ENCODE data around the gene TGM4. TPM values are rescaled to one million over a fixed set of nuclear protein-coding genes. Genes with fewer than 3 reads are reported as not detected.
A peak's percentile ranks its signal among the peaks of the same experiment; 100 is the strongest.

TGM4 gene
- total RNA-seq, 1 experiment from 2014 or later, result 0.61 TPM

DNA sequence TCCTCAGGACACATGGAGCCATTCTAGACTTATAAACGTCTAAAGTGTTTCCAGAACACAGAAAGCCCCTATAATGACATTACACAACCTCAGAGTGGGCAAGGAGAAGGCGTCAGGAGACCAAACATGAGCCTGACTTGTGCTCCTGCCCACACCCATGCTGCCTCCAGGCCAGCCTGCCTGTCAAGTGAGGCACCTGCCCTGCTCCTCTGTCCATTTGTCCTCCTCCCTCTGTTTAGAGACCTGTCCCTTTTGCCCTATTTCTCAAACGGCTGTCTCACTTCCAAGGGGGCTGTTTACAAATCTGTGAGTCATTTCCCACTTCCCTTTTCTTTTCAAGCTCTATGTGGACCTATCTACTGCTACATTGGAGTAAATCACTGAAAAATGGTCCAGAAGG is 80.6 kb downstream of the TGM4 start:
- H3K9me2 ChIP-seq (ENCODE audit: insufficient read depth), result no peaks in the 10 kb centered on the region
- ChIA-PET CTCF (no interaction called here), POLR2A (ENCODE audit: unreplicated experiment) (no interaction called here)
- TF ChIP-seq, protein P1, sequence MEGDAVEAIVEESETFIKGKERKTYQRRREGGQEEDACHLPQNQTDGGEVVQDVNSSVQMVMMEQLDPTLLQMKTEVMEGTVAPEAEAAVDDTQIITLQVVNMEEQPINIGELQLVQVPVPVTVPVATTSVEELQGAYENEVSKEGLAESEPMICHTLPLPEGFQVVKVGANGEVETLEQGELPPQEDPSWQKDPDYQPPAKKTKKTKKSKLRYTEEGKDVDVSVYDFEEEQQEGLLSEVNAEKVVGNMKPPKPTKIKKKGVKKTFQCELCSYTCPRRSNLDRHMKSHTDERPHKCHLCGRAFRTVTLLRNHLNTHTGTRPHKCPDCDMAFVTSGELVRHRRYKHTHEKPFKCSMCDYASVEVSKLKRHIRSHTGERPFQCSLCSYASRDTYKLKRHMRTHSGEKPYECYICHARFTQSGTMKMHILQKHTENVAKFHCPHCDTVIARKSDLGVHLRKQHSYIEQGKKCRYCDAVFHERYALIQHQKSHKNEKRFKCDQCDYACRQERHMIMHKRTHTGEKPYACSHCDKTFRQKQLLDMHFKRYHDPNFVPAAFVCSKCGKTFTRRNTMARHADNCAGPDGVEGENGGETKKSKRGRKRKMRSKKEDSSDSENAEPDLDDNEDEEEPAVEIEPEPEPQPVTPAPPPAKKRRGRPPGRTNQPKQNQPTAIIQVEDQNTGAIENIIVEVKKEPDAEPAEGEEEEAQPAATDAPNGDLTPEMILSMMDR (conservative IDR thresholded peaks at IDR 0.05), result no peak
- no peak for TF ChIP-seq EZH2 (IDR thresholded peaks at IDR 0.05; ENCODE audit: low read depth)
- H4K20me1 ChIP-seq (ENCODE audit: insufficient read depth), result 0 out of 2 replicates have a peak, but pooled peaks cover 4% of the 10 kb centered on the region
- H3K4me3 ChIP-seq, result no peak overlapping the region
- peak overlapping the region; percentile 37 for H3K4me2 ChIP-seq
- peak; percentile 61 to 89 for DNase-seq
- intact Hi-C loops (cut with micrococcal nuclease; ENCODE audit: unreplicated experiment), result no loop called here
- H3K27ac ChIP-seq, result peak overlapping the region; percentile 46
- BruUV-seq (replicated peaks), result no TSS peak
- H3K79me2 ChIP-seq (ENCODE audit: low read depth), result peaks cover 78% of the 10 kb centered on the region
- H3K36me3 ChIP-seq (ENCODE audit: low read depth), result peaks cover 13% of the 10 kb centered on the region
- peaks cover 41% of the 10 kb centered on the region for H3K4me1 ChIP-seq (replicated peaks; ENCODE audit: insufficient read depth)
- no peaks in the 10 kb centered on the region for H3K27me3 ChIP-seq (ENCODE audit: insufficient read depth, low read depth)
- peaks cover 20% of the 10 kb centered on the region for H3F3A ChIP-seq (ENCODE audit: insufficient read depth, low read depth)
- H3K9me3 ChIP-seq (ENCODE audit: insufficient read depth, low read depth), result no peaks in the 10 kb centered on the region
- H2AFZ ChIP-seq, result no peak overlapping the region

DNA sequence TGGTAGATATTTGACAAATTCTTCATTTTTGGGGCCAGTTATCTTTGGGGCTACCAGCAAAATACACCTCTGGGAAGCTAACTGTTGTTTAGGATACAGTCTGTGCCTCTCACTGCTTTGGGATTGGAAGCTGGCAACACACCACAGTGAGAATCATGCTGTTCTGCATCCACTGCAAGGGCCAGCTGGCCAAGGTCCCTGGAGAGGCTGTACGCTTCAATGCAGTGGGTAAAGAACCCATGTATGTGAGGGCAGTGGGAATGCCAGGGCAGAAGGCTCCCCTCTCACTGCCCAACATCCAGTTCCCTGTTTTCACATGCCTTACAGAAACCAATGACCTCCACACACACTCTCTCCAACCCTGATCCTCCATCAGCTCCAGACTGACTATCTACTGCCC is 81.5 kb downstream of the TGM4 start:
- H3K4me1 ChIP-seq (replicated peaks; ENCODE audit: insufficient read depth), result peaks cover 41% of the 10 kb centered on the region
- H3K27me3 ChIP-seq (ENCODE audit: insufficient read depth, low read depth), result no peaks in the 10 kb centered on the region
- peak overlapping the region; percentile 41 for H3K27ac ChIP-seq
- ChIA-PET POLR2A (ENCODE audit: unreplicated experiment) (no interaction called here), CTCF (no interaction called here)
- H3K4me3 ChIP-seq, result no peak overlapping the region
- 0 out of 2 replicates have a peak, but pooled peaks cover 4% of the 10 kb centered on the region for H4K20me1 ChIP-seq (ENCODE audit: insufficient read depth)
- BruUV-seq (replicated peaks), result no TSS peak
- intact Hi-C loops (cut with micrococcal nuclease; ENCODE audit: unreplicated experiment), result no loop called here
- H3F3A ChIP-seq (ENCODE audit: insufficient read depth, low read depth), result peaks cover 20% of the 10 kb centered on the region
- peaks cover 13% of the 10 kb centered on the region for H3K36me3 ChIP-seq (ENCODE audit: low read depth)
- peak overlapping the region; percentile 13; the same call in 1 of the 2 replicates for H3K4me2 ChIP-seq
- DNase-seq, result peak in 1 of 2 experiments; percentile 34
- no peak overlapping the region for H2AFZ ChIP-seq
- H3K79me2 ChIP-seq (ENCODE audit: low read depth), result peaks cover 82% of the 10 kb centered on the region
- no peak for TF ChIP-seq EZH2 (IDR thresholded peaks at IDR 0.05; ENCODE audit: low read depth)
- TF ChIP-seq, protein P1 (conservative IDR thresholded peaks at IDR 0.05), result no peak
- no peaks in the 10 kb centered on the region for H3K9me2 ChIP-seq (ENCODE audit: insufficient read depth)
- no peaks in the 10 kb centered on the region for H3K9me3 ChIP-seq (ENCODE audit: insufficient read depth, low read depth)

DNA sequence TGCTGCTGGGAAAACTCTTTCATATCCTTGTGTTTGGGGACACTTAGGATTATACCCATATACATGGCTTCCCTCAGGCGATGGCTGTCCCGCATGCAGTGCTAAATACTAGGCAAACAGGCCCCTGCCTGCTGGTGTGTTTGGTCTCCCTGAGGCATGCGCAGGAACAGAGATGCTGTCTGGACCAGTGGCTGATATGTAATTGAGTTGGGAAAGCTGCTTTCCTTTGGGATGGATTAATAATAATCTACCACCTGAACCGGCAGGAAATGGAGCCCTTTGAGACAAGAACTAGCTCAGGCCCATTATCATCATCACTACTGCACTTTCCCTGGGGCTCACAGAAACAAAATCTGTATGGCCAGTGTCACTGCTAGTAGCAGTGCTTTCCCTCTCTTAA is 83.6 kb downstream of the TGM4 start:
- ChIA-PET CTCF (no interaction called here), POLR2A (ENCODE audit: unreplicated experiment) (interaction anchor here (0.6 kb wide), 1 partner anchor 923 kb away, joined by 6 read pairs; no protein-coding TSS in a partner anchor)
- Histone ChIP-seq H3K4me2 (no peak overlapping the region), H3K36me3 (ENCODE audit: low read depth) (peaks cover 7% of the 10 kb centered on the region), H3F3A (ENCODE audit: insufficient read depth, low read depth) (peaks cover 27% of the 10 kb centered on the region), H3K27ac (no peak overlapping the region), H3K4me1 (replicated peaks; ENCODE audit: insufficient read depth) (peaks cover 54% of the 10 kb centered on the region), H2AFZ (no peak overlapping the region), H3K9me2 (ENCODE audit: insufficient read depth) (no peaks in the 10 kb centered on the region), H3K27me3 (ENCODE audit: insufficient read depth, low read depth) (no peaks in the 10 kb centered on the region), H3K9me3 (ENCODE audit: insufficient read depth, low read depth) (no peaks in the 10 kb centered on the region), H3K79me2 (ENCODE audit: low read depth) (peaks cover 82% of the 10 kb centered on the region), H4K20me1 (ENCODE audit: insufficient read depth) (0 out of 2 replicates have a peak, but pooled peaks cover 4% of the 10 kb centered on the region), H3K4me3 (no peak overlapping the region)
- TF ChIP-seq, protein P1 (conservative IDR thresholded peaks at IDR 0.05), result no peak
- TF ChIP-seq EZH2 (IDR thresholded peaks at IDR 0.05; ENCODE audit: low read depth), result no peak
- DNase-seq, result no peak
- BruUV-seq (replicated peaks), result no TSS peak
- intact Hi-C loops (cut with micrococcal nuclease; ENCODE audit: unreplicated experiment), result no loop called here
